Neuron (in vitro differentiated cells): ENCODE data around the gene ROR1.
"Not testable (repeated sequence)": the region's sequence is repeated elsewhere in the genome, so short reads cannot be mapped to it uniquely, and the experiment has no call there.

Experiments used
- H2AFZ ChIP-seq: one replicate; pipeline ENCODE4 v1.6.1; 2013; ENCODE audit warnings: low read depth, mild to moderate bottlenecking, inconsistent platforms, low read length, moderate library complexity
- H3K27me3 ChIP-seq: one replicate; pipeline ENCODE4 v1.6.1; 2013; ENCODE audit warnings: low read length; ENCODE audit not compliant: insufficient read depth
- H3K36me3 ChIP-seq: one replicate; pipeline ENCODE4 v1.6.1; 2013; ENCODE audit warnings: low read length; ENCODE audit not compliant: insufficient read depth
- H3K4me1 ChIP-seq: one replicate; pipeline ENCODE4 v1.6.1; 2013; ENCODE audit warnings: low read length; ENCODE audit not compliant: insufficient read depth
- H3K4me3 ChIP-seq: 2 replicates; pipeline ENCODE4 v1.5.1; 2013; ENCODE audit warnings: mild to moderate bottlenecking, low read length, moderate library complexity
- H3K9me3 ChIP-seq: one replicate; pipeline ENCODE4 v1.6.1; 2013; ENCODE audit warnings: low read length

The ROR1 gene

GRCh38 chr1:63773496-63773814 lies 362 bp upstream of the ROR1 start:
- H3K27me3 ChIP-seq: peaks cover 19% of the 10 kb centered on the region
- H2AFZ ChIP-seq: peak overlapping the region; percentile 92
- peaks cover 18% of the 10 kb centered on the region for H3K4me1 ChIP-seq
- no peaks in the 10 kb centered on the region for H3K9me3 ChIP-seq
- no peaks in the 10 kb centered on the region for H3K36me3 ChIP-seq
- peak overlapping the region; percentile 60 for H3K4me3 ChIP-seq

- Histone ChIP-seq H3K4me3 (peak overlapping the region; percentile 60), H2AFZ (peak overlapping the region; percentile 92), H3K36me3 (no peaks in the 10 kb centered on the region), H3K9me3 (no peaks in the 10 kb centered on the region), H3K27me3 (peaks cover 19% of the 10 kb centered on the region), H3K4me1 (peaks cover 18% of the 10 kb centered on the region)
Observed at GRCh38 chr1:63774617-63775417, 1.0 kb downstream of the ROR1 start.

- peaks cover 18% of the 10 kb centered on the region for H3K4me1 ChIP-seq
Observed at GRCh38 chr1:63775418-63776127, 1.8 kb downstream of the ROR1 start.

GRCh38 chr1:63777286-63777685 lies 3.5 kb downstream of the ROR1 start:
- peaks cover 18% of the 10 kb centered on the region for H3K4me1 ChIP-seq
- H3K4me3 ChIP-seq: no peak overlapping the region

More at GRCh38 chr1:63775418-63776127, 1.8 kb downstream of the ROR1 start:
- H2AFZ ChIP-seq: peak overlapping the region; percentile 92
- no peaks in the 10 kb centered on the region for H3K36me3 ChIP-seq
- no peaks in the 10 kb centered on the region for H3K9me3 ChIP-seq
- H3K27me3 ChIP-seq: peaks cover 15% of the 10 kb centered on the region
- H3K4me3 ChIP-seq: peak overlapping the region; percentile 60

GRCh38 chr1:63777965-63778880 lies 4.4 kb downstream of the ROR1 start:
- Histone ChIP-seq H3K4me1 (peaks cover 17% of the 10 kb centered on the region), H3K4me3 (no peak overlapping the region)

More at GRCh38 chr1:63777286-63777685, 3.5 kb downstream of the ROR1 start:
- Histone ChIP-seq H3K9me3 (no peaks in the 10 kb centered on the region), H2AFZ (no peak overlapping the region), H3K27me3 (peaks cover 11% of the 10 kb centered on the region), H3K36me3 (no peaks in the 10 kb centered on the region)

GRCh38 chr1:63779338-63780211 lies 5.8 kb downstream of the ROR1 start:
- H3K27me3 ChIP-seq: no peaks in the 10 kb centered on the region
- no peak overlapping the region for H3K4me3 ChIP-seq
- H2AFZ ChIP-seq: no peak overlapping the region
- no peaks in the 10 kb centered on the region for H3K36me3 ChIP-seq
- no peaks in the 10 kb centered on the region for H3K9me3 ChIP-seq
- peaks cover 13% of the 10 kb centered on the region for H3K4me1 ChIP-seq

More at GRCh38 chr1:63777965-63778880, 4.4 kb downstream of the ROR1 start:
- H3K36me3 ChIP-seq: no peaks in the 10 kb centered on the region
- H3K27me3 ChIP-seq: peaks cover 2% of the 10 kb centered on the region
- H3K9me3 ChIP-seq: no peaks in the 10 kb centered on the region
- H2AFZ ChIP-seq: no peak overlapping the region

- Histone ChIP-seq H3K4me1 (peaks cover 8% of the 10 kb centered on the region), H3K27me3 (no peaks in the 10 kb centered on the region), H2AFZ (no peak overlapping the region), H3K36me3 (no peaks in the 10 kb centered on the region), H3K4me3 (no peak overlapping the region), H3K9me3 (no peaks in the 10 kb centered on the region)
Observed at GRCh38 chr1:63780565-63780964, 6.7 kb downstream of the ROR1 start.

GRCh38 chr1:63782982-63783381 lies 9.2 kb downstream of the ROR1 start:
- H3K36me3 ChIP-seq: no peaks in the 10 kb centered on the region
- no peak overlapping the region for H3K4me3 ChIP-seq
- H3K4me1 ChIP-seq: no peaks in the 10 kb centered on the region
- no peaks in the 10 kb centered on the region for H3K9me3 ChIP-seq
- H2AFZ ChIP-seq: no peak overlapping the region
- H3K27me3 ChIP-seq: no peaks in the 10 kb centered on the region

GRCh38 chr1:63784083-63784482 lies 10.3 kb downstream of the ROR1 start:
- Histone ChIP-seq H3K36me3 (no peaks in the 10 kb centered on the region), H2AFZ (no peak overlapping the region), H3K4me3 (no peak overlapping the region), H3K4me1 (no peaks in the 10 kb centered on the region), H3K27me3 (no peaks in the 10 kb centered on the region), H3K9me3 (no peaks in the 10 kb centered on the region)

GRCh38 chr1:63784489-63785390 lies 10.9 kb downstream of the ROR1 start:
- no peaks in the 10 kb centered on the region for H3K4me1 ChIP-seq

GRCh38 chr1:63787270-63787669 lies 13.5 kb downstream of the ROR1 start:
- not testable (repeated sequence) for H3K4me3 ChIP-seq, H3K36me3 ChIP-seq, H2AFZ ChIP-seq, H3K4me1 ChIP-seq, H3K27me3 ChIP-seq, H3K9me3 ChIP-seq

More at GRCh38 chr1:63784489-63785390, 10.9 kb downstream of the ROR1 start:
- Histone ChIP-seq H3K36me3 (no peaks in the 10 kb centered on the region), H3K9me3 (no peaks in the 10 kb centered on the region), H3K27me3 (no peaks in the 10 kb centered on the region), H3K4me3 (no peak overlapping the region), H2AFZ (no peak overlapping the region)
